Pancreas (tissue), 10 donors: ENCODE results near the gene UBAC1. TPM values are rescaled to one million over a fixed set of nuclear protein-coding genes. Genes with fewer than 3 reads are reported as not detected.

Experiments
- ATAC-seq, 4 donors: fragments of 200-7000 bp; cut with Tn5 transposase; one replicate each; pipeline versions ENCODE4 v1.8.0 to v1.9.1; 2020; ENCODE audit warnings: mild to moderate bottlenecking in 4 of 4, moderate library complexity in 4 of 4
- DNase-seq, 6 donors: peaks; one replicate each; pipeline ENCODE4 v3.0.0-alpha.2; 2020
- FAIRE-seq: peaks from 2 replicates; lab custom pipeline; 2012; peaks lifted over from hg19 to GRCh38; lab: Jason Lieb, UNC
- H3K27ac ChIP-seq, 4 donors: fragments of 200-600 bp; sonication (generic); 1 replicate in 3 of 4; 2 replicates in 1 of 4; pipeline versions ENCODE4 v1.5.0 to v1.8.0; 2020
- H3K27me3 ChIP-seq, 4 donors: fragments of 200-600 bp; one replicate each; pipeline ENCODE4 v1.8.0; 2021
- H3K36me3 ChIP-seq, 3 donors: fragments of 200-600 bp; sonication (generic) in 1 of 3; one replicate each; pipeline versions ENCODE4 v1.5.0 to v1.8.0; 2020 to 2021
- H3K4me1 ChIP-seq, 3 donors: fragments of 200-600 bp; one replicate each; pipeline ENCODE4 v1.8.0; 2021
- H3K4me3 ChIP-seq, 4 donors: fragments of 200-600 bp; sonication (generic) in 2 of 4; one replicate each; pipeline versions ENCODE4 v1.5.0 to v1.8.0; 2020 to 2021
- H3K9me3 ChIP-seq, 4 donors: fragments of 200-600 bp; one replicate each; pipeline ENCODE4 v1.8.0; 2021
- WGBS, 2 donors: extraction: QIAGEN DNeasy Blood & Tissue Kit; methylation state at CpG; one replicate each; pipeline ENCODE4 v1.1.7; 2013; 5-methylcytosine and 5-hydroxymethylcytosine counted together
- intact Hi-C, 3 donors: fragments of 100-400 bp; cut with DNase I; formaldehyde crosslinking; loops; one replicate each; pipeline versions ENCODE4 v1.11.1 to v1.14.2; 2022
- polyA plus RNA-seq, 2 donors: library from polyadenylated mRNA; stranded (reverse); fragments of 200-250 nt; gene quantifications; one replicate each; pipeline ENCODE4 v1.2.3, GENCODE V29; 2013
- total RNA-seq, 6 donors: library from RNA; stranded (reverse); fragmentation: NEBNext Ultra II Directional in 4 of 6; extraction: Animal tissue kit (Norgen Biotek cat#: 25700) in 4 of 6; gene quantifications; one replicate each; pipeline versions ENCODE4 v1.2.1 to v1.2.4, GENCODE V29; 2021 to 2023
- TF ChIP-seq, protein P1 (sequence below), 4 donors: fragments of 200-600 bp; sonication (generic) in 3 of 4; IDR thresholded peaks; one replicate each; pipeline versions ENCODE4 v1.5.0 to v1.8.0; 2021; ENCODE audit warnings: antibody characterized with exemption in 4 of 4
- donor health status: healthy with polysubstance abuse.
- donor health status: DM: no; HTN: no; CAD: no; lungs with moderate emphysema.
- donor health status: DM: no; HTN: no; CAD: no.
- donor health status: control.
- donor health status: control.
- donor health status: Bipolar disorder and iron deficiency.
- donor health status: DM: yes; HTN: yes; CAD: no.
- donor health status: DM: no; HTN: no; CAD: no.
- donor health status: DM: no; HTN: no; CAD: no.
- donor health status: DM: yes; HTN: yes; CAD: no.

The UBAC1 gene
- total and polyA plus RNA-seq, 8 donors, result 9.8 to 33.7 (median 14.4) TPM

- no peak for ATAC-seq
- WGBS, 2 donors, result 84 to 86% methylated on average over 27 of the region's 27 CpGs
- Histone ChIP-seq H3K27ac (no peak overlapping the region), H3K9me3 (no peaks in the 10 kb centered on the region), H3K36me3 (no peaks in the 10 kb centered on the region), H3K4me1 (no peaks in the 10 kb centered on the region), H3K4me3 (no peak overlapping the region), H3K27me3 (no peaks in the 10 kb centered on the region)
- DNase-seq, result no peak
- TF ChIP-seq, protein P1, sequence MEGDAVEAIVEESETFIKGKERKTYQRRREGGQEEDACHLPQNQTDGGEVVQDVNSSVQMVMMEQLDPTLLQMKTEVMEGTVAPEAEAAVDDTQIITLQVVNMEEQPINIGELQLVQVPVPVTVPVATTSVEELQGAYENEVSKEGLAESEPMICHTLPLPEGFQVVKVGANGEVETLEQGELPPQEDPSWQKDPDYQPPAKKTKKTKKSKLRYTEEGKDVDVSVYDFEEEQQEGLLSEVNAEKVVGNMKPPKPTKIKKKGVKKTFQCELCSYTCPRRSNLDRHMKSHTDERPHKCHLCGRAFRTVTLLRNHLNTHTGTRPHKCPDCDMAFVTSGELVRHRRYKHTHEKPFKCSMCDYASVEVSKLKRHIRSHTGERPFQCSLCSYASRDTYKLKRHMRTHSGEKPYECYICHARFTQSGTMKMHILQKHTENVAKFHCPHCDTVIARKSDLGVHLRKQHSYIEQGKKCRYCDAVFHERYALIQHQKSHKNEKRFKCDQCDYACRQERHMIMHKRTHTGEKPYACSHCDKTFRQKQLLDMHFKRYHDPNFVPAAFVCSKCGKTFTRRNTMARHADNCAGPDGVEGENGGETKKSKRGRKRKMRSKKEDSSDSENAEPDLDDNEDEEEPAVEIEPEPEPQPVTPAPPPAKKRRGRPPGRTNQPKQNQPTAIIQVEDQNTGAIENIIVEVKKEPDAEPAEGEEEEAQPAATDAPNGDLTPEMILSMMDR (IDR thresholded peaks at IDR 0.05), result no peak
- intact Hi-C loops, result no loop called here
- FAIRE-seq, result no peak
These were observed 36.4 kb downstream of the UBAC1 start for GRCh38 chr9:135924628-135925338.

DNA sequence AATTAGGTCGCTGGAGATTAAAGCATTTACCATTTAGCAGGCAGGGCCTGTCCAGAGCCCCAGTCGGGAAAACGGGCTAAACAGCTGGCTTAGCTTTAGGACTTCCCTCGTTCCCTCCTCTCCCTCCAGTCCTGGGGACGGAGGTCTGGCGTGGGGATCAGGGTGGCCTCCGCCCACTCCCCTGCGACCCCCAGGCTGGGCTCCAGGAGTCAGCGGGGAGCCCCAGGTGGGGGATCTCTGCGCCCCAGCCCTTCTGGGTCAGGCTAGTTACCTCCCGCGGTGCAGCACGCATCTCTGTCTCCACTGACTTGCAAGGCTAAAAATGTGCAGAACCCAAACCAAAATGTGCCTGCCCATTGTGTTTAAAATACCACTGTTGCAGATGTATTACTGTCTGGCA is 37.7 kb downstream of the UBAC1 start:
- no peak for FAIRE-seq
- 93 to 94% methylated on average over 13 of the region's 13 CpGs for WGBS, 2 donors
- Histone ChIP-seq H3K27me3 (no peaks in the 10 kb centered on the region), H3K4me1 (no peaks in the 10 kb centered on the region), H3K4me3 (no peak overlapping the region), H3K36me3 (no peaks in the 10 kb centered on the region), H3K27ac (no peak overlapping the region), H3K9me3 (no peaks in the 10 kb centered on the region)
- intact Hi-C loops, result no loop called here
- TF ChIP-seq, protein P1 (IDR thresholded peaks at IDR 0.05), result no peak
- no peak for DNase-seq
- no peak for ATAC-seq

DNA sequence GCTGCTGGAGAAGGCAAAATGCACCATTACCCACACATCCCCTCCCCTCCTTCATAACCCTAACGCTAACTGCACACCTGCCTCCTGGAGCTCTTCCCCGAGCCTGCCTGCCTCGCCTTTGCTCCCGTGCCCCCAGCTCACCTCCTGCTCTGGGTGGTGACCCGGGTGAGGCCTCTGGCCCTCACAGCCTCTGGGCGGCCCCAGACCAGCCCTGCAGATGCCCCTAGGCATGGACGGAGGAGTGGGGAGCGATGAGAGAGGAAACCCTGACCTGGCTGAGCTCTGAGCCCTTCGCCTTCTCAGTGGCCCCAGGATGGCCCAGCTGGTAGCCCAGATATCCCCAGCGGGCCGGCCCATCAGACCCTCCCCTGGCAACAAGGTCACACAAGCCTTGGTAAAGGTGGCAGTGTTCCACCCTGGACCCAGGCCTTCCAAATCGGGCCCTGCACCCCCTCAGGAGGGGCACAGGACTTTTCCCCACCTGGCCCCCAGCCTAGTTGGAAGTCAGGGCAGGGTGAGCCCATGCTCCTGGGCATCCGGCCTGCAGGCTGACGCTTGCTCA is 39.3 kb downstream of the UBAC1 start:
- Histone ChIP-seq H3K27ac (no peak overlapping the region), H3K27me3 (no peaks in the 10 kb centered on the region), H3K4me1 (no peaks in the 10 kb centered on the region), H3K4me3 (no peak overlapping the region), H3K9me3 (no peaks in the 10 kb centered on the region), H3K36me3 (no peaks in the 10 kb centered on the region)
- TF ChIP-seq, protein P1 (IDR thresholded peaks at IDR 0.05), result no peak
- no peak for ATAC-seq
- WGBS, 2 donors, result 81 to 89% methylated on average over 14 of the region's 14 CpGs
- FAIRE-seq, result no peak
- no peak for DNase-seq
- intact Hi-C loops, result no loop called here

GRCh38 chr9:135920973-135921585 is 40.1 kb downstream of the UBAC1 start:
- H3K9me3 ChIP-seq, result no peaks in the 10 kb centered on the region
- DNase-seq (no peak), ATAC-seq (peak in 1 of 4 donors; percentile 12), FAIRE-seq (no peak)
- H3K27me3 ChIP-seq, result no peaks in the 10 kb centered on the region
- WGBS, 2 donors, result 68 to 88% methylated on average over 24 of the region's 24 CpGs
- intact Hi-C loops, result no loop called here
- no peaks in the 10 kb centered on the region for H3K4me1 ChIP-seq
- TF ChIP-seq, protein P1 (IDR thresholded peaks at IDR 0.05), result no peak
- no peak overlapping the region for H3K27ac ChIP-seq
- H3K36me3 ChIP-seq, result no peaks in the 10 kb centered on the region
- no peak overlapping the region for H3K4me3 ChIP-seq
